CD4-positive, CD25-positive, alpha-beta regulatory T cell (primary cell): Measurements from ENCODE around the gene EPN2. TPM values are rescaled to one million over a fixed set of nuclear protein-coding genes. Genes with fewer than 3 reads are reported as not detected.
"Not testable (repeated sequence)": the region's sequence is repeated elsewhere in the genome, so short reads cannot be mapped to it uniquely, and the experiment has no call there.

ENCODE experiments used
- ATAC-seq, 2 donors: fragments of 150-1000 bp; cut with Tn5 transposase; one replicate each; pipeline ENCODE4 v1.10.0; 2021; ENCODE audit warnings: low read depth in 2 of 2, moderate number of reproducible peaks in 2 of 2, moderate library complexity in 1 of 2
- DNase-seq, 3 donors: peaks; one replicate each; pipeline versions ENCODE4 v3.0.0 to v3.0.0-alpha.2; 2012 to 2022; ENCODE audit warnings: mixed read lengths in 1 of 3
- H3K27ac ChIP-seq: one replicate; pipeline ENCODE4 v1.7.0; 2013; ENCODE audit warnings: mild to moderate bottlenecking, low read length; ENCODE audit not compliant: insufficient read depth, poor library complexity, severe bottlenecking
- H3K27me3 ChIP-seq: one replicate; pipeline ENCODE4 v1.7.0; 2013; ENCODE audit warnings: low read length; ENCODE audit not compliant: control insufficient read depth, insufficient read depth
- H3K36me3 ChIP-seq: one replicate; pipeline ENCODE4 v1.7.0; 2013; ENCODE audit warnings: mild to moderate bottlenecking, low read length, moderate library complexity; ENCODE audit not compliant: control insufficient read depth, insufficient read depth
- H3K4me1 ChIP-seq: 2 replicates; pipeline ENCODE4 v1.7.0; 2013; ENCODE audit warnings: mild to moderate bottlenecking, low read length; ENCODE audit not compliant: insufficient read depth, control insufficient read depth, poor library complexity, severe bottlenecking
- H3K4me3 ChIP-seq: one replicate; pipeline ENCODE4 v1.7.0; 2013; ENCODE audit warnings: low read depth, mild to moderate bottlenecking, low read length, moderate library complexity
- H3K9me3 ChIP-seq, 2 experiments: 1 replicate in 1 of 2; 2 replicates in 1 of 2; pipeline ENCODE4 v1.7.0; 2013; ENCODE audit warnings: low read length in 2 of 2, mild to moderate bottlenecking in 1 of 2, moderate library complexity in 1 of 2; ENCODE audit not compliant: control insufficient read depth in 2 of 2
- H3K27ac Mint-ChIP-seq, 3 donors: one replicate each; pipeline ENCODE4 v1.8.0; 2020 to 2022; ENCODE audit warnings: mild to moderate bottlenecking in 3 of 3, mixed read lengths in 3 of 3, moderate library complexity in 2 of 3
- H3K27me3 Mint-ChIP-seq: one replicate; pipeline ENCODE4 v1.8.0; 2022; ENCODE audit warnings: mild to moderate bottlenecking, mixed read lengths
- H3K36me3 Mint-ChIP-seq: one replicate; pipeline ENCODE4 v1.8.0; 2020; ENCODE audit warnings: mixed read lengths
- H3K4me1 Mint-ChIP-seq, 4 donors: one replicate each; pipeline ENCODE4 v1.8.0; 2020 to 2022; ENCODE audit warnings: mixed read lengths in 4 of 4, mild to moderate bottlenecking in 1 of 4
- H3K4me3 Mint-ChIP-seq, 4 donors: one replicate each; pipeline ENCODE4 v1.8.0; 2020 to 2022; ENCODE audit warnings: mild to moderate bottlenecking in 4 of 4, mixed read lengths in 4 of 4, moderate library complexity in 3 of 4
- H3K9me3 Mint-ChIP-seq, 7 donors: one replicate each; pipeline ENCODE4 v1.8.0; 2020 to 2022; ENCODE audit warnings: mixed read lengths in 7 of 7, mild to moderate bottlenecking in 3 of 7, moderate library complexity in 2 of 7
- polyA plus RNA-seq, 4 donors: library from polyadenylated mRNA; unstranded; fragments of 300-500 nt; fragmentation: Illumina TruSeq; gene quantifications; one replicate each; pipeline ENCODE4 v1.2.3, GENCODE V29; 2021
- total RNA-seq: library from RNA; stranded (reverse); gene quantifications from one replicate; pipeline ENCODE4 v1.2.3, GENCODE V29; 2022

Gene EPN2
- total and polyA plus RNA-seq, 5 donors from 2014 or later: 7.1 to 14.9 (median 8.1) TPM

DNA sequence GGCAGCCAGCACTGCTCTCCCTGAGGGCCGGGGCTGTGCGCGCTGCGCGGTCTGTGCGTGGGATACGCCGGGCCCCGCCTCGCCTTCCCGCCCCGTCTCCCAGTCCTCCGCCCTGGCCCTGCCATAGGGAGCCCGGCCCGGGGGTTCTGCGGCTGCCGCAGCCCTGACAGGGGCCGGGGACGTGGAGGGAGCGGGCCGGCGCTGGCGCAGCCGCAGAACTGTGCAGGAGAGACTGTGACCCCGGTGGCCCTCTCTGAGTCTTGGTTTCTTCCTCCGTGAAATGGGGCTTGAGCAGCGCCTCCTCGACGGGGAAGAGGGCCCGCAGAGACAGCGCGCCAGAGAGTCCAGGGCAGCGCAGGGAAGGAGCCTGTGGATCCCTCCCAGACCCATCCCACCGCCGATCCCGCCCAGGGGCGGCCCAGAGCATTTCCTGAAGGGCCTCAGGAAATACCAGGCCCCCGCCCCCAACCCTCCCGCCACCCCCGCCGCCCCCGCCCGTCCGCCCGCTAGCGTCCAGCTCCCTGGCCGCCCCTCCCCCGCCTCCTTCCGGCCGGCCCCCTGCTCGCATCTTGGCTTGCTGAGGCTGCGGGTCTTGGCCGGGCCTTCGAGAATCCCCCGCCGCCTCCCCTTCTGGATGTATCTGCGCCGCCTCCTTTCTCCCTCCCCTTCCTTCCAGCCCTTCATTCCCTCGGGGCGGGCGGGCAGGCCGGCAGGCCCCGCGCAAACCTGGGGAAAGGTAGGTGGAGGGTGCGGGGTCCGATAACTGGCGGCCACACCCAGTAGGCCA is 21.9 kb upstream of the EPN2 start:
- not testable (repeated sequence) for H3K36me3 Mint-ChIP-seq, H3K4me1 Mint-ChIP-seq, H3K27me3 Mint-ChIP-seq, H3K27ac ChIP-seq, H3K4me1 ChIP-seq, H3K4me3 Mint-ChIP-seq, H3K9me3 Mint-ChIP-seq, DNase-seq, H3K9me3 ChIP-seq, H3K4me3 ChIP-seq, H3K27ac Mint-ChIP-seq, H3K27me3 ChIP-seq, H3K36me3 ChIP-seq
- peak in 1 of 2 donors; percentile 42 for ATAC-seq

DNA sequence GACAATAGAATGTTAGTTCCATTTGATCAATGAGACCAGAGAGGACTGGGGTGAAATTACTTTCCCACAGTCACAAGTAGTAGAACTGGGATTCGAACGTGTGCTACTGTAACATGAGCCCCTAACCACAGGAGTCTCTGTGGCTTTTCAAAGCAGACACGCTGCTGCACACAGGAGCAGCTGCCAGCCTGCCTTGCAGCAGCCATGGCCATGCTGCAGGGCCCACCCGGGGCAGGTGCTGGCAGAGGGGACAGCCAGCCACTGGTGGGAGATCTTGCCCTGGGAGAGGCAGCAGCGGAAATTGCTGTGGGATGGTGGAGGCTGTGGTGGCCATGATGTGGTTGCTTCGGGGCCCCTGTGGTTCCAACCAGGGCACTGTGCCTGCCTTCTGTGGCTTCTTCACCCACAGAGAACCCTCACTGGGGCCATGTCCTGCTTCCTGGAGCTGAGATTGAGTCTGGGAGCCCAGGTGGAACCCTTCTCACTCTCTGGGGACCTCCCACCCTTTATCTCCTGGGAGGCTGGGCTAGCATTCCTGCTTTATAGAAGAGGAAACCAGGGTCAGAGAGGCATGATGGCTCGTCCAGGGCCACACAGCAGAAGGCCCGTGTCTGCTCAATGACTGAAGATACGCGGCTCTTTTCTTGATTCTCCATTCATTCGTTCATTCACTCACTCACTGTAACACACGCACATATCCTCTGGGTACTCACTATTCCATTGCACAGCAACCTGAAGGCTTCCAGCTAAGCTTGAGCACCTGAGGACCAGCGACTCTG is 20.8 kb upstream of the EPN2 start:
- H3K9me3 ChIP-seq, H3K4me1 ChIP-seq, H3K36me3 Mint-ChIP-seq, H3K27ac Mint-ChIP-seq, H3K27me3 ChIP-seq, H3K27ac ChIP-seq, H3K9me3 Mint-ChIP-seq, DNase-seq, H3K36me3 ChIP-seq, H3K4me3 Mint-ChIP-seq, H3K4me3 ChIP-seq, H3K4me1 Mint-ChIP-seq, H3K27me3 Mint-ChIP-seq: not testable (repeated sequence)
- peak; percentile 56 to 63 for ATAC-seq

DNA sequence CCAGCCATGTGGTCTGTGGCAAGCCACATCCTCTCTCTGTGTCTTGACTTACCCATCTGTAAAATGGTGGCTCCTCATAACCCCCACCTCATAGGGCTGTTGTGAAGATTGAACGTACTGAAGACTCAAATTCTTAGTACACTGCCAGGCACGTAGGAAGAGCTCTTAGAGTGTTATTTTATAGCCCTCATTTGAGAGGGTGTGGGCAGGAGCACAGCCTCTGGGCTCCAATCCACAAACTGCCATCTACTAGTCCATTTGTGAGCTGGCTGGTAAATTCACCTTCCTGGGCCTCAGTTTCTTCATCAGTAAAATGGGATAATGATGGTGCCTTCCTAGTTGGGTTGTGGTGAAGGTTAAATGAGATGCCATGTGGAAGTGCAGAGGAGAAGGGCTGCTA is 18.3 kb upstream of the EPN2 start:
- H3K9me3 ChIP-seq, H3K4me1 Mint-ChIP-seq, H3K27me3 Mint-ChIP-seq, H3K36me3 Mint-ChIP-seq, H3K27ac Mint-ChIP-seq, H3K4me1 ChIP-seq, H3K27me3 ChIP-seq, H3K9me3 Mint-ChIP-seq, DNase-seq, H3K27ac ChIP-seq, H3K36me3 ChIP-seq, H3K4me3 ChIP-seq, H3K4me3 Mint-ChIP-seq, ATAC-seq: not testable (repeated sequence)

DNA sequence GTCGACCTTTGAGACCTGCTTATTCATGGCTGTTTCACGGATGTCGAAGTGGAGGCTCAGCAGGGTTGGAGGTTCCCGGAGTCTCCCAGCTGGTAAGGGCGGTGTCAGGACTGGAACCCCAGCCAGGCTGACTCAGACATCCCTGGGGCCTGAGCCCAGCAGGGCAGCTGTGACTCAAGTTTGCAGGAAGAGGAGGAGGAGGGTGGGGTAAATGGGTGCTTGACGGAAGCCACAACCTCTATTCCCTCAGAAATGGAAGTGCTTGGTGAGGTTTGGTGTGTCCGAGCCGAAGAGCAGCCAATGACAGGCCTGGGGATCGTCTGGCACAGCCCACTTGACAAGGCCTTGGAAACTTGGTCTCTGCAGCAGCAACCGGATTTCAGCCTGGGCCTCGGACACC is 17.8 kb upstream of the EPN2 start:
- H3K36me3 ChIP-seq, H3K4me1 ChIP-seq, H3K27ac ChIP-seq, H3K4me3 Mint-ChIP-seq, H3K36me3 Mint-ChIP-seq, H3K9me3 ChIP-seq, H3K4me1 Mint-ChIP-seq, H3K4me3 ChIP-seq, DNase-seq, H3K27ac Mint-ChIP-seq, ATAC-seq, H3K9me3 Mint-ChIP-seq, H3K27me3 ChIP-seq, H3K27me3 Mint-ChIP-seq: not testable (repeated sequence)

DNA sequence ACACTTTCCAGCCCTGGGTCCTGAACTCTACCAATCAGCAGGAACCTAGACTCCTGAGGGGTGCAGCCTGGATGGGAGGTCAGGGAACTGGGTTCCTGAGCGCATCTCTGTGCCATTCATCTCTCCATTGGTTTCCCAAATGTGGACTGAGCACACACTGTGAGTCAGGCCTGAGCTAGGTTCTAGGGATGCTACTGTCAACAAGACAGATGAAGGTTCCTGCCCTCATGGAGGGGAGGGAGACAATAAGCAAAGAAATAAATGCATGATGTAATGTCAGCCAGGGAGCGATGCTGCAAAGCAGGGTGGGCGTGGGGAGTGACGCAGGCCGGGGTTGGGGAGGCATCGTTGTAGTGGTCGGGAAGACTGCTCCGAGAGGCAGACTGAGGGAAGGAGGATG is 17.0 kb upstream of the EPN2 start:
- H3K27me3 ChIP-seq, H3K4me1 ChIP-seq, H3K4me3 Mint-ChIP-seq, H3K27me3 Mint-ChIP-seq, H3K9me3 ChIP-seq, H3K4me1 Mint-ChIP-seq, H3K27ac ChIP-seq, H3K27ac Mint-ChIP-seq, H3K36me3 Mint-ChIP-seq, DNase-seq, ATAC-seq, H3K4me3 ChIP-seq, H3K36me3 ChIP-seq, H3K9me3 Mint-ChIP-seq: not testable (repeated sequence)

DNA sequence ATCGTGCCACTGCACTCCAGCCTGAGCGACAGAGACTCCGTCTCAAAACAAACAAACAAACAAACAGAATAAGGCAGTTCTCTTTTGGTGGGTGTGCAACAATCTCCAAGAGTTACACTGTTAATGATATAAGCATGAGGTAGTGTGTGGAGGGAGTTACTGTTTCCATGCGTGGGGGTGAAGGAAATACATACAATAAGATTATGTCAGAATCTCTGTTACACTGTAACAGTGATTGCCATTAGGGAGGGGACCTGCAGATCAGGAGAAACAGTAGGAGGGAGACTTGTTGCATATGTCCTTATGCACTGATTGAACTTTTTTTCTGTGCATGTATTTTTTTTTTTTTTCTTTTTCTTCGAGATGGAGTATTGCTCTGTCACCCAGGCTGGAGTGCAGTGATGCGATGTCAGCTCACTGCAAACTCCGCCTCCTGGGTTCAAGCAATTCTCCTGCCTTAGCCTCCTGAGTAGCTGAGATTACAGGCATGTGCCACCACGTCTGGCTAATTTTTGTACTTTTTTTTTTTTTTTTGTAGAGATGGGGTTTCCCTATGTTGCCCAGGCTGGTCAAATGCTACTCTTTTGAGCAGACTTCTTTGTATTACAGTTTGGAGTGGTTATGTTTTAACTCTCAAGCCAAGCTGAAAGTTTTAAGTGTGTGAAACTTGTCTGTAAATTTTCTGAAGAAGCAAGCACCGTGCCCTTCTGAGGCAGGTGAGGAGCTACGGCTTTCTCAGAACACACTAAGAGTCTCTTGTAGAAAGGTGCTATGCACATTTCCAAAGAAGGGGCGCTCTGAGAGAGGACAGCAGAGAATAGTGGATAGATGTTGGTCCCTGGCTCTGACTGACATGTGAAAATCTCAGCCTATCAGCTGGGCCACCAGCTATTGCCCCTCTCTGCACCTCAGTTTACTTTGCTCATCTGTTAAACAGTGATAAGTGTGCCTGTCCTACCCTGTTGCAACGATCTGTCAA is 10.3 kb upstream of the EPN2 start:
- H3K4me1 Mint-ChIP-seq, H3K27ac Mint-ChIP-seq: not testable (repeated sequence)

DNA sequence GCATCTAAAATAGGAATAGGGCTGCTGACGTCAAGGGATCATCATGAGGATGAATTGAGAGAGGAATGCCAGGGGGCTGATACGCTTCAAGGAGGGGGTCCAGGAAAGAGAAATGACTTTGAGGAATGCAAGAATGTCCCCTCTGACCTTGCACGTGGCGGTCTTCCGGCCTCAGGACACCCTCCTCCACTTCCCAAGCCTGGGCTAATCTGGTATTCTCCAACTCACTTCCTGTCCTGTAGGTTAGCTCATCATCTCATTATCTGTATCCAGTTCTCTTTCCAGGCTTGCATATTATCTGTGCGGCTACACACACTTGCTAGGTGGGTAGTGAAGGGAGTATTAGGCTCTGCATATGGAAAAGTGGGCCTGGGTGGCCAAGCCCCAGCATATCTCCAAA is 2.5 kb upstream of the EPN2 start:
- not testable (repeated sequence) for H3K36me3 Mint-ChIP-seq, H3K4me1 Mint-ChIP-seq, H3K4me3 Mint-ChIP-seq, H3K4me3 ChIP-seq, H3K27me3 ChIP-seq, H3K36me3 ChIP-seq, H3K27ac ChIP-seq, H3K27me3 Mint-ChIP-seq, H3K9me3 ChIP-seq, H3K9me3 Mint-ChIP-seq, H3K27ac Mint-ChIP-seq, DNase-seq, ATAC-seq
- peaks cover 15% of the 10 kb centered on the region for H3K4me1 ChIP-seq

More for the DNA sequence above, 10.3 kb upstream of the EPN2 start:
- H3K4me3 Mint-ChIP-seq, H3K36me3 Mint-ChIP-seq, H3K27me3 ChIP-seq, H3K36me3 ChIP-seq, ATAC-seq, H3K27me3 Mint-ChIP-seq, H3K9me3 ChIP-seq, H3K27ac ChIP-seq, DNase-seq, H3K4me3 ChIP-seq, H3K9me3 Mint-ChIP-seq, H3K4me1 ChIP-seq: not testable (repeated sequence)
